GM19328 (cell line): ENCODE results near the gene CCDC183.
"Not testable (repeated sequence)": the region's sequence is repeated elsewhere in the genome, so short reads cannot be mapped to it uniquely, and the experiment has no call there.

Experiments used
- ATAC-seq: cut with Tn5 transposase; IDR thresholded peaks from one replicate; pipeline ENCODE4 v1.9.1; 2021; ENCODE audit warnings: mild to moderate bottlenecking, moderate library complexity; ENCODE audit not compliant: unreplicated experiment

The CCDC183 gene

DNA sequence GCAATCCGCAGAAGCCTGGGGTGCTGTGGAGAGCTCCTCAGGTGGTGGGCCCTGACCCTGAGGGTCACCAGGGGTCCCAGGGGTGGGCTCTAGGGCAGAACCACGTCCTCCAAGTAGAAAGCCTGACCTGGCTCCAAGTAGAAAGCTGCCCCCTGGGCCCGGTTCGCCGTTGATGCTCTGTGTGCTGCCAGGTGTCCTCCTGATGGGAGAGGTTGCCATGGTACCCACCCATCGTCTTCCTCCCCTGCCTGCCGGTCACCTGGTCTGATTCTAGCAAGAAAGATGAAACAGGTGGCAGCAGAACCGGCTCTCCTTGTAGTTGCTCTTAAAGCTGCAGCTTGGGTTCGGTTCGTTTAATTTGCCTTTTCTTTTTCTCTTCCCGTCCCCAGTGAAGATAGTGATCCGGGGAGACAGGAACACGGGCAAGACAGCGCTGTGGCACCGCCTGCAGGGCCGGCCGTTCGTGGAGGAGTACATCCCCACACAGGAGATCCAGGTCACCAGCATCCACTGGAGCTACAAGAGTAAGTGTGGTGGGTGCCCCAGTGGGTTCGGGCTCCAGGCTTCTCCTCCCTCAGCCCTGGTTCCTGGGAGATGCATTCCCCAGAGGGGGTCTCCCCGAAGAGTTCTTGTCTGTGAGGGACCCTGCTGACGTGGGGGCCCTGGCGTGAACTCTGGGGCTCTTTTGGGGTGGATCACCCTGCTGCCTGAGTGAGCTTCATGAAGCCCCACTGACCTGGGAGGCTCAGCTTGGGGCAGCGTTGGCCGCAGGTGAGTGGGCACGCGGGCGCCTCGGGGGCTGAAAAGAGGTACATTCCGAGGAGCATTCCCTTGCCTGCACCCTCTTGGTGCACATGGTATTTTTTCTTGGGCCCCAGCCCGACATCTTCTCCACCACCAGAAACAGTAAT is 27.3 kb downstream of the CCDC183 start:
- no peak for ATAC-seq

GRCh38 chr9:136824496-136825225 is 28.5 kb downstream of the CCDC183 start:
- no peak for ATAC-seq

DNA sequence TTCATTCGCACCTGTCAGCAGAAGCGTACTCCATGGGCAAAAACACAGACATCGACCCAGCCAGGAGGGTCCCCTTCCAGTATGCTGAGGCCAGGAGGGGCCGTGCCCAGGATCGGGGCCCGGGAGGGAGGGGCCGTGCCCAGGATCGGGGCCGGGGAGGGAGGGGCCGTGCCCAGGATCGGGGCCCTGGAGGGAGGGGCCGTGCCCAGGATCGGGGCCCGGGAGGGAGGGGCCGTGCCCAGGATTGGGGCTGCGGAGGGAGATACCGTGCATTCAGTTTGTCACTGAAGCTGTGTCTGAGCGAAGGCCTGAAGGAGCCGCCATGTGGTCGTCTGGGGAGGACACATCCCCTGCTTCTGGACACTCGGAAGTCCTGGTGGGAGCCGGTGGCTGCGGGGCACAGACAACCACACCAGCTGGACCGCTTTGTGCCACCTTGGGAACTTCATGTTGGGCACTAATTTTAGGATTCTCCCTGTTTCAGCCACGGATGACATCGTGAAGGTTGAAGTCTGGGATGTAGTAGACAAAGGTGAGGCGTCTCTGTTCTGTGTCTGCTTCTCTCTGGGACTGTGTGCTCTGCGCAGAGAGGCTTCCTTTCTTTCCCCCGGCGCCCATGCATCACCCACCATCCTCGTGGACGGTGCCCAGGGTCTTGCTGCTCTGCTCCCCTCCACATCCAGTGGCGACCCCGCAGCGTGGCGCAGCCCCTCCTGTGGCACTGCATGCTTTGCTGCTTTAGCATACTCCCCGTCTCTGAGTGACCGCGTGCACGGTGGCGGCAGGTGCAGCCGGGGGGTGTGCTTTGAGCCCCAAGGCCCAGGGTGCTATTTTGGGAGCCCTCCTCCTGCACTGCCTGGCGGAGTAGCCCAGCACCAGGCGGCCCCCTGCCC is 29.4 kb downstream of the CCDC183 start:
- ATAC-seq, result no peak

GRCh38 chr9:136826188-136826541 is 30.0 kb downstream of the CCDC183 start:
- ATAC-seq, result no peak

DNA sequence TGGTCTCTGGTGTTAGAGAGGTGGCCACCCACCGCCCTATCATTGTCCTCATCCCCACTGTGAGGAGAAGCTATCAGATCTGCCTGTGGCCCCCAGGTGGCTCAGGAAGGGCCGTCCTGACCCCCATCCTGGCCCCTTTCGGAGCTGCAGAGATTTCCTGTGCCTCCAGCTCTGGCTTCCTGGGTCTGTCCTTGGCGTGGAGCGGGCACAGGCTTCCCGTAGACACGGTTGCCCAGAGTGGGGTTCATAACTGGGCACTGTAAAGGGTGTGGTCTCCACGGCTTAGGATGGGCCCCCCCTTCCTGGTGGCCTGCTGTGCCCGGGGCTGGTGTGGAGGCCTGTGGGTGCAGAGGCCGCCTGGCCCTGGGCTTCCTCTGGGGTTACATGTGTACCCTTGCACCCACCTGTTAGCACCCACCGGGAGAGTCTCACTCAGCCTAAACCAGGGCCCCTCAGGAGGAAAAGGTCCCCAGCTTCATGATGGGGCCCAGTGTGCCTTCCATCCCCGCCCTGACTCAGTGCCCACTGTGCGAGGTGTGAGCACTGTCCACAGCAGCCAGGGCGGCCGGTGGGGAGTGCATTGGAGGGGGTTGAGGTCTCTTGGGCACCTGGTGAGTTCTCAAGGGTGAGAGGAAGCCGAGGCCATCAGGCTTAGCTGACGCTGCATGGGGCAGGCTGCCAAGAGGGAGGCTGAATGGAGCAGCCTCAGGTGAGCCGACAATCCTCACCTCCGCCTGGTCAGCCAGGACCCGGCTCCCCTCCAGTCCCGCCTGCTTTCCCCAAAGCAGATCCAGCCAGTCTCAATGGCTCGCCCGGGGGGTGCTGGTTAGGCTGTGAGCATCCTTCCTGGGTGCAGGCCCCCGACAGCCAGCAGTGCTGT is 30.8 kb downstream of the CCDC183 start:
- no peak for ATAC-seq

DNA sequence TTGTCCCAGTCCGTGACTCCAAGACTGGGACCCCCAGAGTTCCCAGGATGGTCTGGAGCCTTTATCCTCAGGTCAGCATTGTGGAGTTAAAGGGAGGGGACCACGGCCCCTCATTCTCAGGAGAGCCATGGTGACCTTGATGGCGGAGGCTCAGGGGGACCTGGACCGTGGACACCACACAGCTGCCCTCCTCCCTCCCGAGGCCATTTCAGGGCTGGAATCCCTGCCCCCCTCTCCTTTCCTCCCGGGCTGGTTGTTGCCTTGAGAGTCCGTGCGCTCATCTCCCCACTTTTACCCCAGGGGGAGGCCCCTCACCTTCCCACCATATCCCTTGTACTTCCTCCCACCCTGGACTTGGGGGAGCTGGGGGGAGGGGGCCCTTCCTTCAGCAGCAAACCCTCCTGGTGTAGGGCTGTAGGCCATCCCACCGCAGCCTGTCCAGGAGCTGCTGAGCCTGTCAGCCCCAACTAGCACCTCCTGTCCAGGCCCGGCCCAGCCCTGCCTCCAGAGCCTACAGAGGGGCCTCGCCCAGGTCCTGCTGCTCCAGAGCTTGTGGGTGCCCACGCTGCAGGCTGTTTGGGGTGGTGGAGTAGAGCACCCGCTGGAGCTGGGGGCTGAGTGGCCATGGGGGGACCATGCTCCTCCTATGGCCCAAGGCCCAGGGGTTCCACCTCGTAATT is 31.8 kb downstream of the CCDC183 start:
- ATAC-seq, result no peak

GRCh38 chr9:136828474-136829140 is 32.5 kb downstream of the CCDC183 start:
- ATAC-seq, result no peak

GRCh38 chr9:136829412-136829811 is 33.3 kb downstream of the CCDC183 start:
- ATAC-seq, result no peak

GRCh38 chr9:136829981-136830885 is 34.1 kb downstream of the CCDC183 start:
- no peak for ATAC-seq

DNA sequence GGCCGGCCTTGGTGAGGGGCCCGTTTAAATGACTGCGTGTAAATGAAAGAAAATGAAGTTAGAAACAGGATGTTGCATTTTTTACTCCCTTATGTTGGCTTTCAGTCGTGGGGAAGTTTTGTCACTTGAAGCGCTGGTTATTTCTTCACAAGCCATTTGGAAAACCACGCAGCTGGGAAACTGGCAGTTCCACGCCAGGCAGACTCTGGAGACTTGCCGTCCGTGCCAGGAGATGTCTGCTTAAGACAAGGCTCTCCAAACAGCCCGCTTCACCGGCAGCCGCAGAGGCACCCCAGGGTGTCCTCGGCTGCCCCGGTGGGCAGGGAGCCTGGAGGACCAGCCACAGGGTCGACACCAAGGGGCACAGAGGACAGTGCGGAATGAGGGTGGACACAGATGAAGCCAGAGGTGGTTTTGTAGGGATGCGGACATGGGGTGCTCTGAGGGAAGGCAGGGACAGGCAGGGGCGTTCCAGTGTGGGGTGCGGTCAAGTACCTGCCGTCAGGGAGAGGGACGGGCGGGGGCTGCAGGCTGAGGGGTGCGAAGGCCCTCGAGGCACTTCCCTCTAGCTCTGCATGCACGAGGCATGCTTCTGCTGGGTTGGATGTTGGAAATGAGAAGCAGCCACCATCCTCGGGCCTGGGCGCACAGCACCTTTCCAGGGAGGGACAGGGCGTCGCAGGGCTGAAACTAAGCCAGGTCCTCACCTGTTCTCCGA is 35.0 kb downstream of the CCDC183 start:
- ATAC-seq, result no peak

- ATAC-seq, result no peak
Observed at GRCh38 chr9:136831720-136832104, 35.6 kb downstream of the CCDC183 start.

- no peak for ATAC-seq
Observed at GRCh38 chr9:136832581-136832980, 36.4 kb downstream of the CCDC183 start.

DNA sequence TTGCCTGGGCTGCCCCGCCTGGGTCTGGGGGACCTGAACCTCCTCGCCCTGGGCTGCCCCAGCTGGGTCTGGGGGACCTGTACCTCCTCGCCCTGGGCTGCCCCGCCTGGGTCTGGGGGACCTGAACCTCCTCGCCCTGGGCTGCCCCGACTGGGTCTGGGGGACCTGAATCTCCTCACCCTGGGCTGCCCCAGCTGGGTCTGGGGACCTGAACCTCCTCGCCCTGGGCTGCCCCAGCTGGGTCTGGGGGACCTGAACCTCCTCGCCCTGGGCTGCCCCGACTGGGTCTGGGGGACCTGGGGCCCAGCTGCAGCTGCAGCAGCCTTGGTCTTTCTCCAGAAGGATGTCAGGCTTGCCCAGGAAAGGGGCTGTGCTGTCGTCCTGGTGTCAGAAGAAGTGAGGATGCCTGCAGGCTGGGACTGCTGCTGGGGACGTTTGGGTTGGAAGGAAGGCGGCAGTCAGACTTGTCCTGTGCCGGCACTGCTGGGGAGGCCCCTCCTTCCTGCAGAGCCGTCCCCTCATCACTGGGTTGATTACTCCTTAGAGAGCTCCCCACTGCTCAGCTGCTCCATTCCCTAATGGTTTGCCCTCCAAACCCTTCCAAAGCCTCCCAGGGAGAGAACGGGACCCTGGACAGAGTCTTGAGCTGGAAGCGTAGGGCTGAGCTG is 37.4 kb downstream of the CCDC183 start:
- not testable (repeated sequence) for ATAC-seq

DNA sequence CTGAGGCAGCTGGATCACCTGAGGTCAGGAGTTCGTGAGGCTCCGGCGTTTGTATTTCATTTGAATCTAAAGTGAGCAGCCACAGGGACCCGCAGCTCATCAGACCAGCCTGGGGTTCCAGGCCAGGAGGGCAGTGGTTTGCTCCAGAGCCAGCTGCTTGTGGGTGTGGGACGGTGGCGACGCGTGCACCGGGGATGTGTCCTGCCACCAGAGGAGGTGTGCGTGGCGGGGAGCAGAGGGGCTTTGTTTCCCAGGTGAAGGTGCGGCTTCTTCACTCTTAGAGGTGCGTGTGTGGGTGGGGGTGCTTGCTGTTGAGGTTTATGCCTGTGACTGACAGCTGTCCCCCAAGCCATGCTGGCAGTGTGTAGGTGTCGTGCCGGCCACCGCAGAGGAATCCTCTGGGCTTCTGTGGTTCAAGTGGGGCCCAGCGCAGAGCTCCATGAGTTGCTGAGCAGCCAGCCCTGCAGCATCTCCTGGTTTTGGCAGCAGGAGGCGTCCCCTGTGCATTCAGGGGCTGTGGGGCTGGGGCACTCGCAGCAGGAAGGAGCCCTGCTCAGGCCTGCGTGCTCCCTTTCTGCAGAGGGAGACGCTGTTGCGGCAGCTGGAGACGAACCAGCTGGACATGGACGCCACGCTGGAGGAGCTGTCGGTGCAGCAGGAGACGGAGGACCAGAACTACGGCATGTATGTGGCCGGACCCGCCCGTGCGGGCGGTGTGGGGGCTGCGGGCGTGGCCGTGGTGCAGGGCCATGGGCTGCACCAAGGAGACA is 39.2 kb downstream of the CCDC183 start:
- ATAC-seq, result no peak

GRCh38 chr9:136835932-136836904 is 40.1 kb downstream of the CCDC183 start:
- no peak for ATAC-seq
